SK-N-SH treated with all-trans-retinoic acid at 6 μM for 48 hours (cell line): ENCODE measurements around the gene PAPPA2.

Source experiments
- ARNTL ChIP-seq: fragments of 450-650 bp; formaldehyde crosslinking; IDR thresholded peaks from 2 replicates; pipeline ENCODE4 v1.5.0; 2020; ENCODE audit warnings: low read depth, mild to moderate bottlenecking, moderate library complexity, borderline replicate concordance
- CSRNP3 ChIP-seq: fragments of 250-450 bp; sonication (Bioruptor Pico); IDR thresholded peaks from 2 replicates; pipeline ENCODE4 v1.5.1; 2021; ENCODE audit warnings: mild to moderate bottlenecking, moderate library complexity
- ESRRG ChIP-seq: fragments of 250-450 bp; sonication (Bioruptor Pico); IDR thresholded peaks from 2 replicates; pipeline ENCODE4 v1.6.1; 2021; ENCODE audit warnings: mild to moderate bottlenecking
- OSR1 ChIP-seq: fragments of 250-450 bp; sonication (Bioruptor Pico); IDR thresholded peaks from 2 replicates; pipeline ENCODE4 v1.8.0; 2022; ENCODE audit warnings: moderate library complexity, mild to moderate bottlenecking, inconsistent platforms
- PATZ1 ChIP-seq: fragments of 250-450 bp; sonication (Bioruptor Pico); IDR thresholded peaks from 2 replicates; pipeline ENCODE4 v1.8.0; 2020; ENCODE audit warnings: mild to moderate bottlenecking, moderate library complexity, borderline replicate concordance
- PPARA ChIP-seq: fragments of 250-450 bp; sonication (Bioruptor Pico); IDR thresholded peaks from 2 replicates; pipeline ENCODE4 v1.5.0; 2020; ENCODE audit warnings: mild to moderate bottlenecking, borderline replicate concordance
- TOX ChIP-seq: fragments of 250-450 bp; sonication (Bioruptor Pico); IDR thresholded peaks from 2 replicates; pipeline ENCODE4 v1.8.0; 2021; ENCODE audit warnings: mild to moderate bottlenecking, moderate library complexity, borderline replicate concordance
- ZFP3 ChIP-seq: fragments of 250-450 bp; sonication (Bioruptor Pico); IDR thresholded peaks from 2 replicates; pipeline ENCODE4 v1.5.0; 2020; ENCODE audit warnings: mild to moderate bottlenecking, moderate library complexity
- ZNF8 ChIP-seq: fragments of 450-650 bp; formaldehyde crosslinking; IDR thresholded peaks from 2 replicates; pipeline ENCODE4 v1.5.0; 2020; ENCODE audit warnings: mild to moderate bottlenecking, moderate library complexity

GRCh38 chr1:176638713-176639526 is 175.9 kb downstream of the PAPPA2 start:
- no peak for TF ChIP-seq ZFP3
- TF ChIP-seq ESRRG (CRISPR knock-in tag) = no peak
- no peak for TF ChIP-seq PPARA
- TF ChIP-seq ZNF8 = no peak
- no peak for TF ChIP-seq ARNTL (CRISPR knock-in tag)
- no peak for TF ChIP-seq OSR1
- TF ChIP-seq TOX (CRISPR knock-in tag) = no peak
- no peak for TF ChIP-seq CSRNP3 (CRISPR knock-in tag)
- no peak for TF ChIP-seq PATZ1
